Activated T-cell treated with anti-CD3 and anti-CD28 coated beads, Interleukin-2, amount 50 U/mL, for 4 hours (primary cell): Measurements from ENCODE around the gene SNAPC5. TPM values are rescaled to one million over a fixed set of nuclear protein-coding genes. Genes with fewer than 3 reads are reported as not detected.
"Not testable (repeated sequence)": the region's sequence is repeated elsewhere in the genome, so short reads cannot be mapped to it uniquely, and the experiment has no call there.

Experiments used
- ATAC-seq, 2 donors: fragments of 200-7000 bp; cut with Tn5 transposase; one replicate each; pipeline ENCODE4 v1.10.0; 2021
- DNase-seq: peaks from one replicate; pipeline ENCODE4 v3.0.0-alpha.2; 2020
- H3K27me3 Mint-ChIP-seq: one replicate; pipeline ENCODE4 v1.8.0; 2021; ENCODE audit warnings: low read depth, mixed read lengths
- H3K36me3 Mint-ChIP-seq: one replicate; pipeline ENCODE4 v1.8.0; 2022; ENCODE audit warnings: mixed read lengths; ENCODE audit not compliant: insufficient read depth
- H3K4me1 Mint-ChIP-seq: one replicate; pipeline ENCODE4 v1.8.0; 2021; ENCODE audit warnings: low read depth, mixed read lengths
- H3K4me3 Mint-ChIP-seq: one replicate; pipeline ENCODE4 v1.8.0; 2021; ENCODE audit warnings: mild to moderate bottlenecking, moderate library complexity, mixed read lengths
- H3K9me3 Mint-ChIP-seq: one replicate; pipeline ENCODE4 v1.8.0; 2021; ENCODE audit warnings: mixed read lengths
- total RNA-seq, 3 donors: library from RNA; stranded (reverse); gene quantifications; one replicate each; pipeline ENCODE4 v1.2.1, GENCODE V29; 2021

The SNAPC5 gene
- total RNA-seq, 3 donors from 2014 or later = 45.2 to 59.9 (median 53.3) TPM

- Mint-ChIP-seq H3K27me3 (no peaks in the 10 kb centered on the region), H3K9me3 (no peaks in the 10 kb centered on the region), H3K36me3 (peaks cover 28% of the 10 kb centered on the region), H3K4me1 (peaks cover 9% of the 10 kb centered on the region), H3K4me3 (no peak overlapping the region)
- no peak for DNase-seq
- ATAC-seq = no peak
Measured at GRCh38 chr15:66481107-66481856, 16.3 kb downstream of the SNAPC5 start.

- ATAC-seq (no peak), DNase-seq (no peak)
- H3K36me3 Mint-ChIP-seq = peaks cover 28% of the 10 kb centered on the region
- H3K4me1 Mint-ChIP-seq = peaks cover 14% of the 10 kb centered on the region
- H3K27me3 Mint-ChIP-seq = no peaks in the 10 kb centered on the region
- no peaks in the 10 kb centered on the region for H3K9me3 Mint-ChIP-seq
- H3K4me3 Mint-ChIP-seq = no peak overlapping the region
Measured at GRCh38 chr15:66480267-66480666, 17.3 kb downstream of the SNAPC5 start.

- no peak for ATAC-seq
- Mint-ChIP-seq H3K4me1 (peaks cover 30% of the 10 kb centered on the region), H3K9me3 (no peaks in the 10 kb centered on the region), H3K4me3 (no peak overlapping the region), H3K36me3 (peaks cover 15% of the 10 kb centered on the region), H3K27me3 (no peaks in the 10 kb centered on the region)
- DNase-seq = no peak
Measured at GRCh38 chr15:66477011-66477410, 20.6 kb downstream of the SNAPC5 start.

GRCh38 chr15:66476535-66476934 is 21.0 kb downstream of the SNAPC5 start:
- peaks cover 34% of the 10 kb centered on the region for H3K4me1 Mint-ChIP-seq
- H3K36me3 Mint-ChIP-seq = peaks cover 12% of the 10 kb centered on the region
- no peak for ATAC-seq
- H3K9me3 Mint-ChIP-seq = no peaks in the 10 kb centered on the region
- H3K27me3 Mint-ChIP-seq = no peaks in the 10 kb centered on the region
- no peak overlapping the region for H3K4me3 Mint-ChIP-seq
- no peak for DNase-seq

- H3K36me3 Mint-ChIP-seq = peaks cover 5% of the 10 kb centered on the region
- H3K4me1 Mint-ChIP-seq = peaks cover 50% of the 10 kb centered on the region
- DNase-seq = no peak
- ATAC-seq = no peak
- H3K4me3 Mint-ChIP-seq = no peak overlapping the region
- H3K9me3 Mint-ChIP-seq = no peaks in the 10 kb centered on the region
- H3K27me3 Mint-ChIP-seq = no peaks in the 10 kb centered on the region
Measured at GRCh38 chr15:66474963-66475362, 22.6 kb downstream of the SNAPC5 start.

- Mint-ChIP-seq H3K36me3 (no peaks in the 10 kb centered on the region), H3K27me3 (no peaks in the 10 kb centered on the region), H3K4me3 (no peak overlapping the region), H3K4me1 (peaks cover 50% of the 10 kb centered on the region), H3K9me3 (no peaks in the 10 kb centered on the region)
- ATAC-seq (no peak), DNase-seq (no peak)
Measured at GRCh38 chr15:66474135-66474534, 23.4 kb downstream of the SNAPC5 start.

- no peak for DNase-seq
- Mint-ChIP-seq H3K4me3 (peak overlapping the region; percentile 66), H3K36me3 (no peaks in the 10 kb centered on the region), H3K4me1 (peaks cover 50% of the 10 kb centered on the region), H3K27me3 (no peaks in the 10 kb centered on the region), H3K9me3 (no peaks in the 10 kb centered on the region)
- peak; percentile 87 to 91 for ATAC-seq
Measured at GRCh38 chr15:66472176-66472999, 25.2 kb downstream of the SNAPC5 start.

- not testable (repeated sequence) for ATAC-seq, H3K9me3 Mint-ChIP-seq, DNase-seq, H3K27me3 Mint-ChIP-seq, H3K36me3 Mint-ChIP-seq
- H3K4me3 Mint-ChIP-seq = peak overlapping the region; percentile 26
- peaks cover 39% of the 10 kb centered on the region for H3K4me1 Mint-ChIP-seq
Measured at GRCh38 chr15:66470825-66471224, 26.7 kb downstream of the SNAPC5 start.

GRCh38 chr15:66467162-66468040 is 30.2 kb downstream of the SNAPC5 start:
- not testable (repeated sequence) for H3K9me3 Mint-ChIP-seq, H3K27me3 Mint-ChIP-seq, H3K4me3 Mint-ChIP-seq

GRCh38 chr15:66465294-66465693 is 32.3 kb downstream of the SNAPC5 start:
- DNase-seq, H3K27me3 Mint-ChIP-seq, H3K4me1 Mint-ChIP-seq, H3K9me3 Mint-ChIP-seq, ATAC-seq, H3K4me3 Mint-ChIP-seq: not testable (repeated sequence)
- peaks cover 17% of the 10 kb centered on the region for H3K36me3 Mint-ChIP-seq

More at GRCh38 chr15:66467162-66468040, 30.2 kb downstream of the SNAPC5 start:
- Mint-ChIP-seq H3K4me1 (peaks cover 24% of the 10 kb centered on the region), H3K36me3 (peaks cover 17% of the 10 kb centered on the region)
- ATAC-seq, DNase-seq: not testable (repeated sequence)

- DNase-seq = no peak
- Mint-ChIP-seq H3K27me3 (no peaks in the 10 kb centered on the region), H3K9me3 (no peaks in the 10 kb centered on the region), H3K36me3 (peaks cover 18% of the 10 kb centered on the region), H3K4me1 (peaks cover 11% of the 10 kb centered on the region), H3K4me3 (no peak overlapping the region)
- ATAC-seq = no peak
Measured at GRCh38 chr15:66462627-66463026, 34.9 kb downstream of the SNAPC5 start.

GRCh38 chr15:66461917-66462316 is 35.6 kb downstream of the SNAPC5 start:
- no peak for DNase-seq
- Mint-ChIP-seq H3K27me3 (no peaks in the 10 kb centered on the region), H3K4me1 (peaks cover 11% of the 10 kb centered on the region), H3K4me3 (no peak overlapping the region), H3K9me3 (no peaks in the 10 kb centered on the region), H3K36me3 (peaks cover 16% of the 10 kb centered on the region)
- ATAC-seq = no peak

- peaks cover 16% of the 10 kb centered on the region for H3K36me3 Mint-ChIP-seq
- not testable (repeated sequence) for H3K9me3 Mint-ChIP-seq, H3K27me3 Mint-ChIP-seq, ATAC-seq, DNase-seq, H3K4me3 Mint-ChIP-seq
- peaks cover 12% of the 10 kb centered on the region for H3K4me1 Mint-ChIP-seq
Measured at GRCh38 chr15:66461294-66461693, 36.3 kb downstream of the SNAPC5 start.
